H1 (cell line): ENCODE data around the gene CRACDL. TPM values are rescaled to one million over a fixed set of nuclear protein-coding genes. Genes with fewer than 3 reads are reported as not detected.

ENCODE experiments used
- BRCA1 ChIP-seq: IDR thresholded peaks from 2 replicates; pipeline ENCODE4 v1.6.1; 2012; ENCODE audit warnings: low read depth, low read length, improper control_type of control experiment
- CBX5 ChIP-seq: fragments of 300-800, 300-1000 bp; sonication (generic); IDR thresholded peaks from 2 replicates; pipeline ENCODE4 v1.7.1; 2016; ENCODE audit warnings: antibody characterized with exemption, low read length, low read depth
- CHD2 ChIP-seq: IDR thresholded peaks from 2 replicates; pipeline ENCODE4 v1.6.1; 2012; ENCODE audit warnings: low read length, improper control_type of control experiment
- MAFK ChIP-seq: IDR thresholded peaks from 2 replicates; pipeline ENCODE4 v1.6.1; 2012; ENCODE audit warnings: low read depth, mild to moderate bottlenecking, improper control_type of control experiment, low read length
- POU5F1 ChIP-seq: IDR thresholded peaks from 2 replicates; pipeline ENCODE4 v1.6.1; 2011; ENCODE audit warnings: low read depth, mild to moderate bottlenecking, low read length, moderate library complexity
- RFX5 ChIP-seq: IDR thresholded peaks from 2 replicates; pipeline ENCODE4 v1.6.1; 2011; ENCODE audit warnings: low read depth, low read length, improper control_type of control experiment, borderline replicate concordance
- SP1 ChIP-seq: IDR thresholded peaks from 2 replicates; pipeline ENCODE4 v1.6.1; 2011; ENCODE audit warnings: low read depth, low read length
- TCF12 ChIP-seq: IDR thresholded peaks from 2 replicates; pipeline ENCODE4 v1.6.1; 2011; ENCODE audit warnings: low read depth, mild to moderate bottlenecking, low read length
- polyA plus RNA-seq, 7 experiments: library from polyadenylated mRNA; depleted of rRNA in 3 of 7; stranded (reverse) in 5 of 7; unstranded in 2 of 7; fragments of >200 nt in 5 of 7; fragments of 200-250 nt in 2 of 7; gene quantifications; 1 replicate in 5 of 7; 2 replicates in 1 of 7; 4 replicates in 1 of 7; pipeline versions ENCODE4 v1.2.1 to v1.2.3, GENCODE V29; 2011 to 2013; ENCODE audit warnings: missing spikeins in 2 of 7, mixed read lengths in 2 of 7
- total RNA-seq: library from RNA; stranded (reverse); fragmentation: NEBNext Ultra II Directional; extraction: Animal tissue kit (Norgen Biotek cat#: 25700); gene quantifications from 2 replicates; pipeline ENCODE4 v1.2.1, GENCODE V29; 2021

Gene CRACDL
- total and polyA plus RNA-seq, 2 of the 8 experiments (the other 6 are each of a cell fraction or from before 2014, with no cell fraction given): 0.07 to 0.38 TPM

GRCh38 chr2:98773907-98774306 is 162.1 kb downstream of the CRACDL start (continued):
- TF ChIP-seq CBX5 (no peak), RFX5 (no peak), CHD2 (no peak), POU5F1 (no peak), MAFK (no peak), SP1 (no peak), TCF12 (no peak), BRCA1 (no peak)
